Activated naive CD8-positive, alpha-beta T cell treated with anti-CD3 and anti-CD28 coated beads for 36 hours (primary cell): Measurements from ENCODE around the gene PRKACB. TPM values are rescaled to one million over a fixed set of nuclear protein-coding genes. Genes with fewer than 3 reads are reported as not detected.
A peak's percentile ranks its signal among the peaks of the same experiment; 100 is the strongest.

ENCODE experiments used
- DNase-seq: peaks from one replicate; pipeline ENCODE4 v3.0.0; 2021
- H3K27ac Mint-ChIP-seq: one replicate; pipeline ENCODE4 v1.8.0; 2022; ENCODE audit warnings: mild to moderate bottlenecking, moderate library complexity, mixed read lengths
- H3K27me3 Mint-ChIP-seq: one replicate; pipeline ENCODE4 v1.8.0; 2022; ENCODE audit warnings: mild to moderate bottlenecking, mixed read lengths
- H3K36me3 Mint-ChIP-seq: one replicate; pipeline ENCODE4 v1.8.0; 2021; ENCODE audit warnings: mild to moderate bottlenecking, mixed read lengths
- H3K4me1 Mint-ChIP-seq: one replicate; pipeline ENCODE4 v1.8.0; 2021; ENCODE audit warnings: mixed read lengths
- H3K4me3 Mint-ChIP-seq: one replicate; pipeline ENCODE4 v1.8.0; 2022; ENCODE audit warnings: mild to moderate bottlenecking, moderate library complexity, mixed read lengths
- H3K9me3 Mint-ChIP-seq: one replicate; pipeline ENCODE4 v1.8.0; 2022; ENCODE audit warnings: mixed read lengths
- total RNA-seq, 2 experiments: library from RNA; stranded (reverse); gene quantifications; one replicate each; pipeline ENCODE4 v1.2.3, GENCODE V29; 2021

PRKACB gene
- total RNA-seq, 2 experiments from 2014 or later: 43.2 to 49.7 TPM

GRCh38 chr1:84141182-84142003 lies 2.7 kb upstream of the PRKACB start:
- H3K27me3 Mint-ChIP-seq: no peaks in the 10 kb centered on the region
- H3K4me1 Mint-ChIP-seq: peaks cover 14% of the 10 kb centered on the region
- H3K36me3 Mint-ChIP-seq: peaks cover 2% of the 10 kb centered on the region
- no peak for DNase-seq
- peaks cover 5% of the 10 kb centered on the region for H3K9me3 Mint-ChIP-seq
- no peak overlapping the region for H3K27ac Mint-ChIP-seq
- H3K4me3 Mint-ChIP-seq: no peak overlapping the region

- Mint-ChIP-seq H3K4me1 (peaks cover 33% of the 10 kb centered on the region), H3K9me3 (no peaks in the 10 kb centered on the region), H3K27me3 (no peaks in the 10 kb centered on the region), H3K27ac (peak overlapping the region; percentile 96), H3K4me3 (peak overlapping the region; percentile 92), H3K36me3 (peaks cover 4% of the 10 kb centered on the region)
- DNase-seq: no peak
Observed at GRCh38 chr1:84145068-84145467, 997 bp downstream of the PRKACB start.

- peak overlapping the region; percentile 92 for H3K4me3 Mint-ChIP-seq
- DNase-seq: no peak
- peaks cover 10% of the 10 kb centered on the region for H3K36me3 Mint-ChIP-seq
- peak overlapping the region; percentile 73 for H3K27ac Mint-ChIP-seq
- H3K9me3 Mint-ChIP-seq: no peaks in the 10 kb centered on the region
- no peaks in the 10 kb centered on the region for H3K27me3 Mint-ChIP-seq
- peaks cover 43% of the 10 kb centered on the region for H3K4me1 Mint-ChIP-seq
Observed at GRCh38 chr1:84146411-84147032, 2.5 kb downstream of the PRKACB start.

DNA sequence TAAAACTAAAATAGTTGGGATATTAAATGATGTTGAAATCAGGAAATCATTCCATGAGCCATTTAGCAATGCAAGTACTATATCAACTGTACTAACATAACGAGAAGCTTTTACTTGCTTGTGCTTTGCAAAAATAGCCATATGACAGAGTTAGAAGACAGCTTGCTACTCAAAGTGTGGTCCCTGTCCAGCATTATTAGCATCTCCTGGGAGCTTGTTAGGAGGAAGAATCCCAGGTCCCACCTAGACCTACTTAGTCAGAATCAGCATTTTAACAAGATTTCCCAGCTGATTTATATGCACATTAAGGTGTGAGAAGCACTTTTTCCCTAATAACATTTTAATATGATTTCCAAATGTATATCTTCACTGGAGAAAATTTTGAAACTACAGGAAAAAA lies 4.7 kb downstream of the PRKACB start:
- no peak overlapping the region for H3K4me3 Mint-ChIP-seq
- peaks cover 1% of the 10 kb centered on the region for H3K9me3 Mint-ChIP-seq
- H3K36me3 Mint-ChIP-seq: peaks cover 28% of the 10 kb centered on the region
- H3K27ac Mint-ChIP-seq: no peak overlapping the region
- no peaks in the 10 kb centered on the region for H3K27me3 Mint-ChIP-seq
- DNase-seq: no peak
- peaks cover 52% of the 10 kb centered on the region for H3K4me1 Mint-ChIP-seq

DNA sequence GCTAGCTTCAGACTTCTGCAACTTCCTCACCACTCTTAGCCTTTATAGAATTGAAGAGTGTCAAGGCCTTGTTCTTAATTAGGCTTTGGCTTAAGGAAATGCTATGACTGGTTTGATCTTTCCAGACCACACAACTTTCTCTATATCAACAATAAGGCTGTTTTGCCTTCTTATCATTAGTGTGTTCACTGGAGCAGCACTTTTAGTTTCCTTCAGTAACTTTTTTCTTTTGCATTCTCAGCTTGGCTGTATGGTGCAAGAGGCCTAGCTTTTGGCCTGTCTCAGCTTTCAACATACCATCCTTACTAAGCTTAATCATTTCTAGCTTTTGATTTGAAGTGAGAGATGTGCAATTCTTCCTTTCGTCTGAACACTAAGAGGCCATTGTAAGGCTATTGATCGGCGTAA lies 8.6 kb downstream of the PRKACB start:
- Mint-ChIP-seq H3K27ac (peak overlapping the region; percentile 77), H3K36me3 (peaks cover 35% of the 10 kb centered on the region), H3K27me3 (no peaks in the 10 kb centered on the region), H3K4me3 (peak overlapping the region; percentile 44), H3K9me3 (peaks cover 1% of the 10 kb centered on the region), H3K4me1 (peaks cover 79% of the 10 kb centered on the region)
- DNase-seq: no peak

- Mint-ChIP-seq H3K27ac (peak overlapping the region; percentile 89), H3K4me3 (peak overlapping the region; percentile 40)
Observed at GRCh38 chr1:84155517-84155916, 11.4 kb downstream of the PRKACB start.

DNA sequence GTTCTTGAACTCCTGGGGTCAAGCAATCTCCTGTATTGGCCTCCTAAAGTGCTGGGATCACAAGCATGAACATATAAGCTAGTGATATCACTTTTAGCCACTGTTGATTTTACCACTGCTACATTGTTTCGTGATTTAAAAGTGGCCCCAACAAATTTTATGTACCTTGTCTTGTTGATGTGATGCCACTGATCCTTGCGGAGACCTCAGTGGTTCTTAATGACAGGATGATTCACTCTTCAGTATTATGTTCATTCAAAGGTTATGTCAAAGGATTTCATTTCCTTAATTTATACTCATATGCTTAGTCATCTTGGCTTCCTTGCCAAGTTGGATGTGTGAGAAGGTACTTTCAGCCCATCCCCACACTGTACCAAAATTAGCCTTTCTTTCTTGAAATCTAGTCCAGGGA lies 12.1 kb downstream of the PRKACB start:
- Mint-ChIP-seq H3K4me3 (peak overlapping the region; percentile 15), H3K36me3 (peaks cover 38% of the 10 kb centered on the region), H3K4me1 (peaks cover 85% of the 10 kb centered on the region), H3K27ac (peak overlapping the region; percentile 89), H3K27me3 (no peaks in the 10 kb centered on the region), H3K9me3 (peaks cover 1% of the 10 kb centered on the region)
- DNase-seq: no peak

More at GRCh38 chr1:84155517-84155916, 11.4 kb downstream of the PRKACB start:
- Mint-ChIP-seq H3K4me1 (peaks cover 84% of the 10 kb centered on the region), H3K36me3 (peaks cover 42% of the 10 kb centered on the region), H3K27me3 (no peaks in the 10 kb centered on the region), H3K9me3 (peaks cover 1% of the 10 kb centered on the region)
- no peak for DNase-seq

DNA sequence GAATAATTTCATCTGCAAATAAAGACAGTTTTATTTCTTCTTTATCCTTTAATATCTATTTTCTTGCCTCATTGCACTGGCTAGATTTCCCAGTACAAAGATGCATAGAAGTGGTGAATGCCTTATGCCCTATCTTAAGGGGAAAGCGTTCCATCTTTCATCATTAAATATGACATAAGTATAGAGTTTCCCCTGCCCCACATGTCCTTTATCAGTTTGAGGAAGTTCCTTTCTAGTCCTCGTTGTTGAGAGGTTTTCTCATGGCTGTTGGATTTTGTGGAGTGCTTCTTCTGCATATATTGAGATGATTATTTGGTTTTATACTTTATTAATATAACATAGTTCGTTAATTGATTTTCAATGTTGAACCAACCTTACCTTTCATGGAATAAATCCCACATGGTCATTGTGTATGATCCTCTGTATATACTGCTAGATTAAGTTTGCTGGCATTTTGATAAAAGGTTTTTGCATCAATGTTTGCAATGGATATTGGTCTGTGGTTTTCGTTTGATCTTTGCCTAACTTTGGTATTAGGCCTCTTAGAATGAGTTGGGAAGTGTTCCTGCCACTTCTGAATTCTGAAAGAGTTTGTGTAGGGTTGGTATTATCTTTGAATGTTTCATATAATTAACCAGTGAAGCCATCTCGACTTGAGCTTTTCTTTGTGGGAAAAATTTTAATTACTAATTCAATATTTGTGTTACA lies 15.6 kb downstream of the PRKACB start:
- Mint-ChIP-seq H3K4me1 (peaks cover 79% of the 10 kb centered on the region), H3K27me3 (no peaks in the 10 kb centered on the region), H3K9me3 (peaks cover 3% of the 10 kb centered on the region), H3K4me3 (no peak overlapping the region), H3K27ac (no peak overlapping the region), H3K36me3 (peaks cover 24% of the 10 kb centered on the region)
- no peak for DNase-seq

GRCh38 chr1:84162295-84162694 lies 18.2 kb downstream of the PRKACB start:
- peak overlapping the region; percentile 59 for H3K27ac Mint-ChIP-seq
- H3K9me3 Mint-ChIP-seq: peaks cover 3% of the 10 kb centered on the region
- no peak for DNase-seq
- no peak overlapping the region for H3K4me3 Mint-ChIP-seq
- peaks cover 24% of the 10 kb centered on the region for H3K36me3 Mint-ChIP-seq
- no peaks in the 10 kb centered on the region for H3K27me3 Mint-ChIP-seq
- H3K4me1 Mint-ChIP-seq: peaks cover 67% of the 10 kb centered on the region

DNA sequence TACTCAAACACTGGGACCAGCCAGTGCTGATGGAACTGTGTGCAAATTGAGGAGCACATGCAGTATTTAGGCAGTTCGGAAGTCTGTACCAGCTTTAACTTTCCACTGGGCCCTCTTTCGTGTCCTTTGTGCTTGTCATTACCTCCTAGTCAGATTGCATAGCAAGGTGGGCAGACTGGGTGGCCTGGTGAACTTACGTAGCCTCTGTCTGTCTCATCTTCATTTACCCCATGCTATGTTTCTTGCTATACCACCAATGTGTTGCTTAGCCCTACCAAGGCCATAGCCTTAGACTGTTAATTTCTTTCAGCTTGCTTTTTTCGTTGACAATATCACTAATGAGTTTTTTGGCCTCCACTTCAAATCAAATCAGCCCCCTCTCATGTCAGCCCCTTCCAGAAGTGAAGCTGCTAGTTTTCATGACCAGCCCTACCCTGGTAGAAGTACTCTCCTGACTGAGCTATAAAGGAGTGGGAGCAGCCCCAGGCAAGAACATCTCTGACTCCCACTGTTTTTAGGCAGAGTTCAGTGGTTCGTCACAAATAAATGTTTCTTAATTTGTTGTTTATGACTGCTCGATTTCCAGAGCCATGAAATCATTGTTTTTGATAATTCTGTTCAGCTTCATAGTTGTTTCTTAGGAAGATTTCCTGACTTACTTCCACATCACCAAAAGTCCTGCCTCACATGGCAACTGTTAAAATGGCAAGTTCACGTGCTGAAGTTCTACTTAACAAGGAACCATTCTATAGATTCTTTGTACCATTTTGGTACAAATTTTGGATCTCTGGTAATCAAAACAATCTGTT lies 19.3 kb downstream of the PRKACB start:
- H3K4me3 Mint-ChIP-seq: peak overlapping the region; percentile 30
- H3K4me1 Mint-ChIP-seq: peaks cover 67% of the 10 kb centered on the region
- peaks cover 3% of the 10 kb centered on the region for H3K9me3 Mint-ChIP-seq
- H3K36me3 Mint-ChIP-seq: peaks cover 18% of the 10 kb centered on the region
- peak overlapping the region; percentile 71 for H3K27ac Mint-ChIP-seq
- H3K27me3 Mint-ChIP-seq: no peaks in the 10 kb centered on the region
- DNase-seq: no peak

DNA sequence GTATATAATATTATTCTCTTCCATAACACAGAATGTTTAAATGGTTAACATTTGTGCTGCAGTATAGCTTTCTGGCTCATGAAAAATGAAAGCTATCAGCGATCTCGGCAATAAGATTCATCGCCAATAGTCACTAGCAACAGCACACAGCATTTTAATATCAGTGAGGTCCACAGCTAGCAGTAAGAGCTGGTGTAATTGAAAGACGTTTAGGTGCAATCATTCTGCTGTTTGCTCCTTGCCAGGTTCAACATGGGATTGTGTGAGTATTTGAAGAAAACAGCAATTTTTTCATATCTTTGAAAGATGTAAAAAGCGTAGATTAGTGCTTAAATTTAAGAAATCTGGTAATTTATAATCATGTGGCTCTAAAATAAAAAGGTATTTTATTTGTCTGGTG lies 20.1 kb downstream of the PRKACB start:
- H3K4me3 Mint-ChIP-seq: peak overlapping the region; percentile 63
- H3K27ac Mint-ChIP-seq: peak overlapping the region; percentile 51
- H3K4me1 Mint-ChIP-seq: peaks cover 70% of the 10 kb centered on the region
- DNase-seq: no peak
- H3K27me3 Mint-ChIP-seq: no peaks in the 10 kb centered on the region
- H3K36me3 Mint-ChIP-seq: peaks cover 14% of the 10 kb centered on the region
- H3K9me3 Mint-ChIP-seq: peaks cover 3% of the 10 kb centered on the region

DNA sequence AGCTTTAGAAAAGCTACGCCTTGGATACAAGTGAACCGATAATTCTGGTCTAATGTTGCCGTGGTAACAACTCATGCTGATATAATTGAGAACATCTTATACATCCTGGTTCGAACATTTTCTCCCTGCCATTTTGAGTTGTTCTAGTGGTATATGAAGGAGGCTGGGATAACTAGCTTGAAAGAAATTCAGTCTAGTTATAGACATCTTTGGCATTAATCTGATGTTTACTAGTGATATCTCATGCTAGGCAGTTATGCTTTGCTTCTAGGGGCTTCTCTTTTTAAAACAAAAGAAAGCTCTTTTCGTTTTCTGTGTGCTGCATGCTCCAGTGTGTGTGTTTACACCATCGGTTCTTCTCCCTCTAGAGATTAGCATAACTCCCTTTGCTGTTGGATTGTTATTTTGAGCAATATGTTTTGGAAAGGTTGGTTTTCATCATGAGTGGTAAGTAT lies 20.5 kb downstream of the PRKACB start:
- Mint-ChIP-seq H3K4me3 (peak overlapping the region; percentile 63), H3K36me3 (peaks cover 14% of the 10 kb centered on the region), H3K9me3 (peaks cover 3% of the 10 kb centered on the region), H3K27me3 (no peaks in the 10 kb centered on the region), H3K4me1 (peaks cover 72% of the 10 kb centered on the region), H3K27ac (peak overlapping the region; percentile 51)
- DNase-seq: no peak

DNA sequence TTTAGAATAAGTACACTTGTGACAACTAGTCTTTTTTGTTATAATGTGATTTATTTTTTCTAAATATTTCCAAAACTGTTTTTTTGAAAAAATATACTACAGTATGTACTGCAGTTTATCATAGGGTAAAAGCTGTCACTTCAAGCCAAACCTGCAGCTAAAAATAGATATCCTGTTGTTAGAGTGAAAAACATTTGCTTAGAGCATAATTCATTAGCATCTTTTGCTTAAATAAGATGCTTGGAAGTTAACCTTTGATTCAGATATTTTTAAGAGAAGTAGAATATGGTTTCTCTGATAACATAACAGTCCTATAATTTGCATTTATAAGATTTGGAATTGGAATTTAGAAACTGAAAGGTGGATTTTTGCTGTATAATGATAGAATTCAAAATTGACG lies 21.5 kb downstream of the PRKACB start:
- Mint-ChIP-seq H3K9me3 (peaks cover 3% of the 10 kb centered on the region), H3K36me3 (peaks cover 14% of the 10 kb centered on the region), H3K4me3 (no peak overlapping the region), H3K4me1 (peaks cover 72% of the 10 kb centered on the region), H3K27me3 (no peaks in the 10 kb centered on the region), H3K27ac (no peak overlapping the region)
- no peak for DNase-seq

DNA sequence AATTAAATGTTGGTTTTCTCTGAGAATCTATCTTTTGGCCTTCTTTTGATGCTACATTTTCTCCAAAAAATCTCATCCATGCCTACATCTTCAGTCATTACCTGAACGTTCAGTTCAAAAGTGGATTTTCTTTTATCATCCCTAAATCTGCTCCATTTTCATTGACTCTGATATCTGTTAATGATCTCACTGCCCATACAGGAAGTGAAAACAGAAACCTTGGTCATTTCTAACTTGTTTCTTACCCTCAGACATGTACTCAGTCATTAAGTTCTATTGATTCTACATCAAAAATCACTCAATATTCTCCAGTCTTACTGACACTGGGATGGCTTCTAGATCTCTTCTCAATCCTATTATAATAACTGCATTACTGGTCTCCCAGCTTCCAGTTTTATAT lies 22.7 kb downstream of the PRKACB start:
- peak overlapping the region; percentile 0 for H3K4me3 Mint-ChIP-seq
- H3K27ac Mint-ChIP-seq: peak overlapping the region; percentile 63
- DNase-seq: no peak
- peaks cover 15% of the 10 kb centered on the region for H3K36me3 Mint-ChIP-seq
- peaks cover 3% of the 10 kb centered on the region for H3K9me3 Mint-ChIP-seq
- H3K4me1 Mint-ChIP-seq: peaks cover 71% of the 10 kb centered on the region
- no peaks in the 10 kb centered on the region for H3K27me3 Mint-ChIP-seq
